Activated naive CD4-positive, alpha-beta T cell treated with anti-CD3 and anti-CD28 coated beads, Interleukin-2, amount 50 U/mL, for 16 hours (primary cell): Measurements from ENCODE around the gene PCYT1B.
"Not testable (repeated sequence)": the region's sequence is repeated elsewhere in the genome, so short reads cannot be mapped to it uniquely, and the experiment has no call there.

Experiments
- DNase-seq: peaks from one replicate; pipeline ENCODE4 v3.0.0-alpha.2; 2020

The PCYT1B gene

GRCh38 chrX:24643116-24643515 lies 4.0 kb downstream of the PCYT1B start:
- no peak for DNase-seq

- no peak for DNase-seq
Measured at GRCh38 chrX:24629701-24630100, 17.4 kb downstream of the PCYT1B start.

GRCh38 chrX:24619647-24620046 lies 27.5 kb downstream of the PCYT1B start:
- no peak for DNase-seq

- no peak for DNase-seq
Measured at GRCh38 chrX:24610516-24610915, 36.6 kb downstream of the PCYT1B start.

- no peak for DNase-seq
Measured at GRCh38 chrX:24607616-24608015, 39.5 kb downstream of the PCYT1B start.

GRCh38 chrX:24605941-24606340 lies 41.2 kb downstream of the PCYT1B start:
- not testable (repeated sequence) for DNase-seq

GRCh38 chrX:24603191-24603590 lies 44.0 kb downstream of the PCYT1B start:
- DNase-seq, result no peak

GRCh38 chrX:24601858-24602257 lies 45.3 kb downstream of the PCYT1B start:
- DNase-seq, result no peak

- DNase-seq, result no peak
Measured at GRCh38 chrX:24594501-24594900, 52.6 kb downstream of the PCYT1B start.

GRCh38 chrX:24590111-24590510 lies 57.0 kb downstream of the PCYT1B start:
- no peak for DNase-seq

GRCh38 chrX:24577091-24577490 lies 70.1 kb downstream of the PCYT1B start:
- DNase-seq, result no peak

- DNase-seq, result no peak
Measured at GRCh38 chrX:24575496-24575895, 71.7 kb downstream of the PCYT1B start.

- DNase-seq, result no peak
Measured at GRCh38 chrX:24574743-24575142, 72.4 kb downstream of the PCYT1B start.

- no peak for DNase-seq
Measured at GRCh38 chrX:24567169-24567568, 80.0 kb downstream of the PCYT1B start.

- DNase-seq, result no peak
Measured at GRCh38 chrX:24566240-24566639, 80.9 kb downstream of the PCYT1B start.

- DNase-seq, result no peak
Measured at GRCh38 chrX:24563291-24564010, 83.7 kb downstream of the PCYT1B start.

GRCh38 chrX:24561121-24561520 lies 86.0 kb downstream of the PCYT1B start:
- no peak for DNase-seq

- no peak for DNase-seq
Measured at GRCh38 chrX:24553011-24553410, 94.1 kb downstream of the PCYT1B start.

GRCh38 chrX:24550166-24550565 lies 97.0 kb downstream of the PCYT1B start:
- no peak for DNase-seq

GRCh38 chrX:24547961-24548360 lies 99.2 kb downstream of the PCYT1B start:
- DNase-seq, result no peak

- DNase-seq, result no peak
Measured at GRCh38 chrX:24542756-24543155, 104.4 kb downstream of the PCYT1B start.

GRCh38 chrX:24536551-24536950 lies 110.6 kb downstream of the PCYT1B start:
- DNase-seq, result no peak

GRCh38 chrX:24528605-24529004 lies 118.5 kb downstream of the PCYT1B start:
- no peak for DNase-seq

- no peak for DNase-seq
Measured at GRCh38 chrX:24526616-24527015, 120.5 kb downstream of the PCYT1B start.

- no peak for DNase-seq
Measured at GRCh38 chrX:24525455-24525854, 121.7 kb downstream of the PCYT1B start.
